Measurements from ENCODE around the gene SERTAD2.

Gene SERTAD2

DNA sequence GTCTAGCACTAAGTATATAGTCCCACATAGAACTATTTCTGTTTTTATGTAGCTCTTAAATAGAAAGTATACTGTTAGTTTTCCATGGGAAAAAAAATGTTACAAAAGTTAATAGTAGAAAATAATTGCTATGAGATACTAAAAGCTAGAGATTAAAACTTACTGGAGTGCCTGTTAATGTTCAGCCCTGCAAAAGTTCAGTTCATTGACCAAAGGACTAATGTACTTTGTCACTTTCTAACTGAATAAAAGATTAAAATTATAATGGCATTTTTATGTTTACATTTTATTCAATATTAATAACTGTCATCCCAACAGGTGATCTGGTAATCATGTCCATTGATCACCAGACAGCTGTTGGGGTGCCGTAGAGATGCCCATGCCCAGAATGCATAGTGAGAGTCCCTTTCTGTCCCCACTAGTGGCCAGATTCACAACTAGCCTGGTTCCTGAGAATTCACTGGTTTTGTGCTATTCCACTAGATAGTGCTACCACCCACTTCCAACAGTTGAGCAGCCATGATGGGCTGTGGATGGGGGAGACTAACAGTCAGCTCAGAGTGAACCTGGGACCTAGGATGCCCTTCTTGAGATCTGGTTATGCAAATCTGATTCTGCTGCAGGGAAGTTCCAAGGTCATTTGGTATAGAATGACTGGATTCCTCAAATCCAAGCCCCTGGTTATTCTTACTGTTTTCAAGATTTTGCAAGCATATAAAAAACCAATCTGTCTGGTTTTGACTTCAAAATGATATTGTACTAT lies 71.8 kb downstream of the SERTAD2 start:
- no peak for DNase-seq (ENCODE audit: low spot score)
